Stimulated activated CD4-positive, alpha-beta T cell treated with anti-CD3 and anti-CD28 coated beads, Interleukin-12 subunit alpha, Interleukin-12 subunit beta, amount 100 ng/mL, for 4 hours (primary cell): Measurements from ENCODE around the gene CSKMT.
A peak's percentile ranks its signal among the peaks of the same experiment; 100 is the strongest.
"Not testable (repeated sequence)": the region's sequence is repeated elsewhere in the genome, so short reads cannot be mapped to it uniquely, and the experiment has no call there.

Source experiments
- DNase-seq: peaks from one replicate; pipeline ENCODE4 v3.0.0-alpha.2; 2020

The CSKMT gene

GRCh38 chr11:62656796-62657429 lies 8.2 kb upstream of the CSKMT start:
- DNase-seq: no peak

- DNase-seq: peak; percentile 38
These were observed 572 bp upstream of the CSKMT start for GRCh38 chr11:62664405-62665074.

GRCh38 chr11:62665599-62666258 lies 617 bp downstream of the CSKMT start:
- peak; percentile 59 for DNase-seq

GRCh38 chr11:62666259-62666926 lies 1.3 kb downstream of the CSKMT start:
- no peak for DNase-seq

- DNase-seq: no peak
These were observed 2.3 kb downstream of the CSKMT start for GRCh38 chr11:62667460-62667859.

- DNase-seq: no peak
These were observed 4.5 kb downstream of the CSKMT start for GRCh38 chr11:62669420-62670161.

- no peak for DNase-seq
These were observed 6.1 kb downstream of the CSKMT start for GRCh38 chr11:62671236-62671607.

- peak; percentile 72 for DNase-seq
These were observed 6.7 kb downstream of the CSKMT start, which contains the start of the genes LBHD1 and UQCC3 for GRCh38 chr11:62671608-62672389. Gene LBHD1 (minus strand): TSS chr11:62672267. CDS start chr11:62670031, 2,236 bp downstream. Gene UQCC3 (plus strand): TSS chr11:62671673. CDS start chr11:62671746, 73 bp downstream.

- DNase-seq: no peak
These were observed 8.0 kb downstream of the CSKMT start for GRCh38 chr11:62673196-62673525.

- DNase-seq: not testable (repeated sequence)
These were observed 10.3 kb downstream of the CSKMT start for GRCh38 chr11:62675415-62675814.

GRCh38 chr11:62676698-62677097 lies 11.6 kb downstream of the CSKMT start:
- no peak for DNase-seq

GRCh38 chr11:62677156-62677555 lies 12.0 kb downstream of the CSKMT start:
- DNase-seq: no peak

- DNase-seq: no peak
These were observed 12.6 kb downstream of the CSKMT start for GRCh38 chr11:62677714-62678113.

GRCh38 chr11:62678433-62678769 lies 13.3 kb downstream of the CSKMT start:
- no peak for DNase-seq

GRCh38 chr11:62678770-62679696 lies 13.9 kb downstream of the CSKMT start, which contains the start of gene UBXN1:
Gene UBXN1 (minus strand): TSS chr11:62679073. CDS start chr11:62678923, 150 bp downstream.
- DNase-seq: peak; percentile 79

- DNase-seq: no peak
These were observed 15.7 kb downstream of the CSKMT start for GRCh38 chr11:62680825-62681240.

GRCh38 chr11:62682518-62682917 lies 17.4 kb downstream of the CSKMT start:
- no peak for DNase-seq

GRCh38 chr11:62687508-62688396 lies 22.6 kb downstream of the CSKMT start:
- DNase-seq: no peak

GRCh38 chr11:62688491-62688890 lies 23.4 kb downstream of the CSKMT start:
- no peak for DNase-seq
